Hepatocyte (in vitro differentiated cells): Measurements from ENCODE around the gene RFX7. TPM values are rescaled to one million over a fixed set of nuclear protein-coding genes. Genes with fewer than 3 reads are reported as not detected.

Experiments used
- DNase-seq: peaks from one replicate; pipeline ENCODE4 v3.0.0-alpha.2; 2016; ENCODE audit warnings: low spot score
- H2AFZ ChIP-seq: fragments of 200-600 bp; sonication (generic); 2 replicates; pipeline ENCODE4 v1.6.0; 2016; ENCODE audit warnings: antibody characterized with exemption, mild to moderate bottlenecking
- H3K27ac ChIP-seq: fragments of 200-600 bp; sonication (generic); 2 replicates; pipeline ENCODE4 v1.5.1; 2016; ENCODE audit warnings: mild to moderate bottlenecking
- H3K27me3 ChIP-seq: fragments of 200-600 bp; sonication (generic); 2 replicates; pipeline ENCODE4 v1.6.1; 2016
- H3K36me3 ChIP-seq: fragments of 200-600 bp; sonication (generic); replicated peaks from 2 replicates; pipeline ENCODE4 v1.5.1; 2016; ENCODE audit warnings: low read depth; ENCODE audit not compliant: insufficient read depth
- H3K4me1 ChIP-seq: fragments of 200-600 bp; sonication (generic); 2 replicates; pipeline ENCODE4 v1.5.1; 2016; ENCODE audit warnings: mild to moderate bottlenecking, moderate library complexity; ENCODE audit not compliant: insufficient read depth
- H3K4me2 ChIP-seq: fragments of 200-600 bp; sonication (generic); 2 replicates; pipeline ENCODE4 v1.6.0; 2016
- H3K4me3 ChIP-seq: fragments of 200-600 bp; sonication (generic); 2 replicates; pipeline ENCODE4 v1.5.1; 2016; ENCODE audit warnings: mild to moderate bottlenecking
- H3K79me2 ChIP-seq: fragments of 200-600 bp; sonication (generic); 2 replicates; pipeline ENCODE4 v1.6.0; 2017; ENCODE audit warnings: mild to moderate bottlenecking
- H3K9me2 ChIP-seq: fragments of 200-600 bp; sonication (generic); replicated peaks from 2 replicates; pipeline ENCODE4 v1.6.0; 2017; ENCODE audit warnings: mild to moderate bottlenecking; ENCODE audit not compliant: insufficient read depth
- H3K9me3 ChIP-seq: fragments of 200-600 bp; sonication (generic); 2 replicates; pipeline ENCODE4 v1.5.1; 2016; ENCODE audit warnings: low read depth, mild to moderate bottlenecking
- H4K20me1 ChIP-seq: fragments of 200-600 bp; sonication (generic); 2 replicates; pipeline ENCODE4 v1.6.0; 2016; ENCODE audit warnings: mild to moderate bottlenecking; ENCODE audit not compliant: insufficient read depth, poor library complexity, severe bottlenecking
- CTCF ChIP-seq: fragments of 200-600 bp; sonication (generic); IDR thresholded peaks from 2 replicates; pipeline ENCODE4 v1.5.1; 2016; ENCODE audit warnings: antibody characterized with exemption, mild to moderate bottlenecking; ENCODE audit not compliant: poor library complexity
- EZH2 ChIP-seq: fragments of 200-600 bp; sonication (generic); IDR thresholded peaks from 2 replicates; pipeline ENCODE4 v1.6.1; 2016; ENCODE audit warnings: antibody characterized with exemption, mild to moderate bottlenecking, borderline replicate concordance
- EZH2phosphoT487 ChIP-seq: fragments of 200-600 bp; sonication (generic); IDR thresholded peaks from one replicate; pipeline ENCODE4 v1.6.1; 2018; ENCODE audit warnings: antibody characterized with exemption, mild to moderate bottlenecking, low read depth, moderate library complexity; ENCODE audit not compliant: unreplicated experiment, severe bottlenecking
- WGBS: methylation state at CpG from one replicate; pipeline ENCODE4 v1.1.6; 2016; ENCODE audit warnings: low lambda C conversion rate; ENCODE audit errors: missing lambda C conversion rate; 5-methylcytosine and 5-hydroxymethylcytosine counted together
- polyA plus RNA-seq: library from polyadenylated mRNA; unstranded; fragments of >200 nt; fragmentation: Nextera tagmentation; extraction: Ambion mirVana; gene quantifications from 2 replicates; pipeline ENCODE4 v1.2.1, GENCODE V29; 2016
- total RNA-seq: library from RNA; depleted of rRNA; stranded (reverse); fragments of >200 nt; gene quantifications from 2 replicates; pipeline ENCODE4 v1.2.3, GENCODE V29; 2014

RFX7 gene
- total and polyA plus RNA-seq, 2 experiments from 2014 or later: 4.3 to 8.3 TPM

DNA sequence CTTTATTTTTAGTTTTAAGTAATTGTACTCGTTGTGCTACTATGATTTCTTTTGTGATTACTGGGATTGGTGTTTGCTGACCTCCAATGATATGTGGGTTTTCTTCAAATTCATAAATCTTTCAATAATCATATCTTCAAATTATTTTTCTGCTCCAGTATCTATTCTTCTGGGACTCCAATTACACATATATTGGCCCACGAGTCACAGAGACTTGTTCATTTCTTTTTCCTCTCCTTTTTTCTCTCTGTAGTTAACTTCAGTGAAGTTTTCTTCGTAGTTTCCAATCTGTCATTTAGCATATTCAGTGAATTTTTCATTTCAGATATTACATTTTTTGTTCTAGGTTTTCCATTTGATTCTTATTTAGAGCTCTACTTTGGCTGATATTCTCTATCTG lies 21.4 kb downstream of the RFX7 start:
- peaks cover 52% of the 10 kb centered on the region for H3K79me2 ChIP-seq
- H3K4me1 ChIP-seq: no peaks in the 10 kb centered on the region
- H3K4me2 ChIP-seq: no peak overlapping the region
- no peak overlapping the region for H3K27ac ChIP-seq
- H4K20me1 ChIP-seq: no peaks in the 10 kb centered on the region
- peaks cover 11% of the 10 kb centered on the region for H3K9me3 ChIP-seq
- no peak overlapping the region for H3K4me3 ChIP-seq
- no peaks in the 10 kb centered on the region for H3K36me3 ChIP-seq
- H2AFZ ChIP-seq: no peak overlapping the region
- DNase-seq: no peak
- TF ChIP-seq EZH2phosphoT487 (no peak), CTCF (no peak), EZH2 (no peak)
- no peaks in the 10 kb centered on the region for H3K9me2 ChIP-seq
- WGBS: 94% methylated on average over 3 of the region's 3 CpGs
- no peaks in the 10 kb centered on the region for H3K27me3 ChIP-seq

DNA sequence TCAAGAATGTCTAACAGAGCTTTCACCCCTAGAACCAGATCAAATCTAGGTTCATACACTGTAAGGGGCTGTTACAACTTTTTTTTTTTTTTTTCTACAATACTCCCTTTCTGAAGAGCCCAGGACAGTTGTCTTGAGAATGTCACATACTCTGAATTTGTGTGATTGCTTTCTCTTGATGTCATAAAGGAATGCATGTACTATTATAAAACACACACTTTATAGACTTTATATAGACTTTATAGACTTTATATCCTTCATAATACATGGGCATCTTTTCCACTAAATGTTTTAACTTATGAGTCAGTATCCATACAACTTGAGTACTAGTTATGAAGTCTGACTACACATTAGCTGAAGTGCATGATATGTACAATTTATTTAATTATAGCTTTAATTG lies 26.3 kb downstream of the RFX7 start:
- Histone ChIP-seq H3K27me3 (no peaks in the 10 kb centered on the region), H2AFZ (no peak overlapping the region), H4K20me1 (no peaks in the 10 kb centered on the region), H3K79me2 (peaks cover 70% of the 10 kb centered on the region), H3K27ac (no peak overlapping the region), H3K4me2 (no peak overlapping the region), H3K9me3 (peaks cover 9% of the 10 kb centered on the region), H3K4me1 (no peaks in the 10 kb centered on the region), H3K4me3 (no peak overlapping the region), H3K9me2 (no peaks in the 10 kb centered on the region), H3K36me3 (no peaks in the 10 kb centered on the region)
- TF ChIP-seq CTCF: no peak
- no peak for TF ChIP-seq EZH2
- TF ChIP-seq EZH2phosphoT487: no peak
- DNase-seq: no peak

DNA sequence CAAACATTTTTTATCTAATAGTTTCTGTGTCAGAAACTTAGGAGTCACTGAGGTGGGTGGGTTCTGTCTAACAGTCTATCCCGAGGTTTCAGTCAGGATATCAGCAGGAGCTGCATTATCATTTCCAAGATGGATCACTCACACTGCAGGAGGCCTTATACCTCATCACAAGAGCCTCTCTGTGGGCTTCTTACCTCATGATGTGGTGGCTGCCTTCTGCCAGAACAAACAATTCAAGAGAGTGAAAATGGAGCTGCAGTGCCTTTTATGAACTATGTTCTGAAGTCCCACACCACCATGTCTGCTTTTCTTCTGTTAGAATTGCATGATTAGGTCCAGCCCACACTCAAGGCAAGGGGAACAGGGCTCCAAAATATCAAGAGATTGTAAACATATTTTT lies 27.9 kb downstream of the RFX7 start:
- Histone ChIP-seq H3K9me3 (peaks cover 5% of the 10 kb centered on the region), H4K20me1 (no peaks in the 10 kb centered on the region), H3K36me3 (no peaks in the 10 kb centered on the region), H2AFZ (no peak overlapping the region), H3K4me2 (no peak overlapping the region), H3K79me2 (peaks cover 77% of the 10 kb centered on the region), H3K27ac (no peak overlapping the region), H3K4me3 (no peak overlapping the region), H3K27me3 (no peaks in the 10 kb centered on the region), H3K9me2 (no peaks in the 10 kb centered on the region), H3K4me1 (no peaks in the 10 kb centered on the region)
- 68% methylated on average over 1 of the region's 1 CpG for WGBS
- no peak for DNase-seq
- TF ChIP-seq EZH2phosphoT487: no peak
- no peak for TF ChIP-seq EZH2
- no peak for TF ChIP-seq CTCF

GRCh38 chr15:56211960-56212550 lies 31.6 kb downstream of the RFX7 start:
- Histone ChIP-seq H3K9me2 (no peaks in the 10 kb centered on the region), H3K4me2 (no peak overlapping the region), H3K4me1 (no peaks in the 10 kb centered on the region), H4K20me1 (peaks cover 10% of the 10 kb centered on the region), H3K36me3 (no peaks in the 10 kb centered on the region), H2AFZ (no peak overlapping the region), H3K9me3 (peaks cover 9% of the 10 kb centered on the region), H3K27me3 (no peaks in the 10 kb centered on the region), H3K79me2 (peaks cover 94% of the 10 kb centered on the region), H3K4me3 (no peak overlapping the region), H3K27ac (no peak overlapping the region)
- no peak for DNase-seq
- WGBS: 97% methylated on average over 4 of the region's 4 CpGs
- TF ChIP-seq EZH2phosphoT487 (no peak), EZH2 (no peak)
